ES-I3 (cell line): ENCODE results near the gene ZEB1.

Experiments used
- H3K36me3 ChIP-seq: 2 replicates; pipeline ENCODE4 v1.6.1; 2013; ENCODE audit warnings: mild to moderate bottlenecking, low read length, control low read depth, moderate library complexity; ENCODE audit not compliant: insufficient read depth
- H3K4me1 ChIP-seq: 2 replicates; pipeline ENCODE4 v1.6.1; 2013; ENCODE audit warnings: mild to moderate bottlenecking, control low read depth, low read length; ENCODE audit not compliant: insufficient read depth
- H3K9ac ChIP-seq: 2 replicates; pipeline ENCODE4 v1.6.1; 2013; ENCODE audit warnings: low read depth, mild to moderate bottlenecking, low read length, moderate library complexity
- H3K9me3 ChIP-seq: 2 replicates; pipeline ENCODE4 v1.6.1; 2013; ENCODE audit warnings: mild to moderate bottlenecking, low read length, moderate library complexity; ENCODE audit not compliant: control insufficient read depth, insufficient read depth

Gene ZEB1

DNA sequence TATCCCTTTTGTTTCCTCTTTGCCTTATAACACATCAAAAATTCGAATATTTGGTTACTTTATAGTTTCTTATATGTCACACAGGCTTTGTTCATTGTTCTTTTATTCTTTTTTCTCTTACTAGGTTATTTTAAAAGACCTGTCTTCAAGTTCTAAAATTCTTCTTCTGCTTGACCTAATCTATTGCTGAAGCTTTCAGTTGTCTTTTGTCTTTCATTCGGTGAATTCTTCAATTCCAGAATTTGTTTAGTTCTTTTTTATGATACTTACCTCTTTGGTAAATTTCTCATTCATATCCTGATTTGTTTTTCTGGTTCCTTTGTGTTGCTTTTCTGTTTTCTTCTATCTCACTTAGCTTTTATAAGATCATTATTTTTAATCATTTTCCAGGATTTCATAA is 188.4 kb downstream of the ZEB1 start:
- H3K9ac ChIP-seq: no peak overlapping the region
- H3K36me3 ChIP-seq: no peaks in the 10 kb centered on the region
- H3K9me3 ChIP-seq: no peaks in the 10 kb centered on the region; the same call in 1 of the 2 replicates
- no peaks in the 10 kb centered on the region for H3K4me1 ChIP-seq

DNA sequence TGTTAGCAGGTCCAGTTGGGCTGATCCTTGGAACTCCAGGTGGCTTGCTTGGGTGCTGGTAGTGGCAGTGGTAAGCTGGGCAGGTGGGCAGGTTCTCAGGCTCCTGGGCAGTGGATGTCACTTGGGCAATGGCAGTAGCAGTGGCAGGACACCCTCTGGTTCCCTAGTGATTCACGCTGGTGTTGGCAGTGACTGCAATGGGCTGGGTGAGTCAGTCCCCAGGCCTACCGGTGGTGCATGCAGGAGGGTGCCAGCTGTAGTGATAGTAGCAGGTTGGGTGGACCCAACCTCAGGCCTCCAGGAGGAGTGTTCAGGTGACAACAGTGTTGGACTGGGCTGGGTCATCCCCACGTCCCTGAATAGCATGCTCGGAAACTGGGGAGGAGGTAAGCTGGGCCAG is 189.2 kb downstream of the ZEB1 start:
- Histone ChIP-seq H3K36me3 (no peaks in the 10 kb centered on the region), H3K9me3 (no peaks in the 10 kb centered on the region; the same call in 1 of the 2 replicates), H3K9ac (no peak overlapping the region), H3K4me1 (no peaks in the 10 kb centered on the region)

DNA sequence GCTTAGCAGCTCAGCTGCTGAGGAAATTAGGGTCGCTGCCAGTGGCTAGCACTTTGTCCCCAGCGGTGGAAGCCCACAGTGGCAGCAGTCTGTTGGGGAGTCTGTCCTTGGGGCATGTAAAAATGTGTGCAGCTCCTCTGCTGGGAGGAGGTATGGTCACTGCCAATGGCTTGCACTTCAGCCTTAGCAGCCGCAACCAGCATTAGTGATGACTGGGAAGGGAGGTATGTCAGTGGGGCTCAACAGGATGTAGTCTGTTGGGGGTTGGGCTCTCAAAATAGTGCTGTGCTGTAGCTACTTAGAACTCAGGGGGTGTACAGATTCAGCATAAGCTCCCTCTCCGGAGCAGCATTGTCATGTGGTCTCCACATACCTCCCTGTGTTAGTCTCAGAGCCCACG is 189.9 kb downstream of the ZEB1 start:
- H3K4me1 ChIP-seq: no peaks in the 10 kb centered on the region
- no peaks in the 10 kb centered on the region; the same call in 1 of the 2 replicates for H3K9me3 ChIP-seq
- H3K36me3 ChIP-seq: no peaks in the 10 kb centered on the region
- H3K9ac ChIP-seq: no peak overlapping the region

DNA sequence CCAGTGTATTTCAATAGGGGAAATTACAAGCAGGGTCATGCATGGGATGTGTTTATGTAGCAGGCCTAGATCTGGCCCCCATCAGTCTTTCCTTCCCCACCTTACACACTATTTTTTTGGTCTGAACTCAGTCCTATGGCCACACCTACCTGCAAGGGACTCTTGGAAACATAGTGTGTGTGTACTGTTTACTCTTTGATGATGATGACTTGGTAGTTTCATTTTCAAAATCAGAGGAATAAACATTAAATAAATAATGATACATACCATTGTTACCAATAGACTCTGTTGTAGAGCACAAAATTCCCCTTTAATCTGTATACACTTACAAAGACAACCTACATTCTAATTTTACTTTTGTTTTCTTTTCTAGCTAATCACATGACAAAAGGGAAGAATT is 191.0 kb downstream of the ZEB1 start:
- Histone ChIP-seq H3K9me3 (no peaks in the 10 kb centered on the region; the same call in 1 of the 2 replicates), H3K36me3 (no peaks in the 10 kb centered on the region), H3K4me1 (no peaks in the 10 kb centered on the region), H3K9ac (no peak overlapping the region)

DNA sequence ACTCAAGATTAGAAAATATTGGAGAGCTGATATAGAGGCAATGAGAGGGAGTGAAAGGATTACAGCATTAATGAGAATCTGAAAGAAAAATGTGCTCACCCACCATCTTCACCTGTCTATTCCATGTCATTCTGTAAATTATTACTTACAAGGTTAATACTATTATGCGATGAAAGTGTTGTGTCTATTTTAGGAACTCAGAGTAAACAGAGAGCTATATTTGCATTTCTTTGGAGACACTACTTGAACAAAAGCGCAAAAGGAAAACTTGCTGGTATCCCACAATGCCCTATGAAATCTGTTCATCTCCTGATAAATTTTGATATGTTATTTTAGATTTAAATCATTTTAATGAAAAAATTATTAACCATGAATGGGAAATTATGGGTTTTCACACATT is 196.1 kb downstream of the ZEB1 start:
- Histone ChIP-seq H3K9ac (no peak overlapping the region), H3K36me3 (no peaks in the 10 kb centered on the region; the same call in 1 of the 2 replicates)

DNA sequence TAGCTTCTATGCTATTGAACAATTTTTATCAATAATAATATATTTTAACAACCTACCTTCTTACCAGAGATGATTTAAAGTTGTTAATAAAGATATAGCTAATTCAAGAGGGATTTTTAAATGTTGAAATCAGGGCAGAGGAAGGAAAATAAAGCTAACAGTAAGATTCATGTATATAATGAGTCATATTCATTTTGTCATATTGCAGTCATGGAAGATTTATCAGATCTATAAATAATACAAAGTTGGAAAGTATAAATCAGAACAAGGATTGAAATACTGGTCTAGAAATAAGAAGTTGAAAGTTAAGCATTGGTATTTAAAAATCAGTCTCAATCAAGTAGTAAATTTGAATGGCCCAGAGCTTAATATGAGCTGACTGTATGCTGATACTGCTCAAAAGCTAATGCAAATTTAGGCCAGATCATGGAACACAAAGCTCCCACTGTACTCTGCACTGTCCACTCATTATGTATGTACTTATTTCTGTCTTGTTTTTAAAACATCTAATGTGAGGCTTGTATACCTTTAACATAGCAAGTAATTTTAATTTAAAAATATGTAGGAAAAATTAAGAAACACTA is 196.9 kb downstream of the ZEB1 start:
- H3K36me3 ChIP-seq: no peaks in the 10 kb centered on the region; the same call in 1 of the 2 replicates
- H3K9me3 ChIP-seq: no peaks in the 10 kb centered on the region
- no peak overlapping the region for H3K9ac ChIP-seq

More for the DNA sequence above, 196.1 kb downstream of the ZEB1 start:
- H3K4me1 ChIP-seq: no peaks in the 10 kb centered on the region
- H3K9me3 ChIP-seq: no peaks in the 10 kb centered on the region

DNA sequence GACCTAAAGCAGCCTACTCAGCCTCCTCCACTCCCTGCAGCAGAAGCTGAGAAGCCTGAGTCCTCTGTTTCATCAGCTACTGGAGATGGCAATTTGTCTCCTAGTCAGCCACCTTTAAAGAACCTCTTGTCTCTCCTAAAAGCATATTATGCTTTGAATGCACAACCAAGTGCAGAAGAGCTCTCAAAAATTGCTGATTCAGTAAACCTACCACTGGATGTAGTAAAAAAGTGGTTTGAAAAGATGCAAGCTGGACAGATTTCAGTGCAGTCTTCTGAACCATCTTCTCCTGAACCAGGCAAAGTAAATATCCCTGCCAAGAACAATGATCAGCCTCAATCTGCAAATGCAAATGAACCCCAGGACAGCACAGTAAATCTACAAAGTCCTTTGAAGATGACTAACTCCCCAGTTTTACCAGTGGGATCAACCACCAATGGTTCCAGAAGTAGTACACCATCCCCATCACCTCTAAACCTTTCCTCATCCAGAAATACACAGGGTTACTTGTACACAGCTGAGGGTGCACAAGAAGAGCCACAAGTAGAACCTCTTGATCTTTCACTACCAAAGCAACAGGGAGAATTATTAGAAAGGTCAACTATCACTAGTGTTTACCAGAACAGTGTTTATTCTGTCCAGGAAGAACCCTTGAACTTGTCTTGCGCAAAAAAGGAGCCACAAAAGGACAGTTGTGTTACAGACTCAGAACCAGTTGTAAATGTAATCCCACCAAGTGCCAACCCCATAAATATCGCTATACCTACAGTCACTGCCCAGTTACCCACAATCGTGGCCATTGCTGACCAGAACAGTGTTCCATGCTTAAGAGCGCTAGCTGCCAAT is 202.2 kb downstream of the ZEB1 start:
- Histone ChIP-seq H3K4me1 (no peaks in the 10 kb centered on the region), H3K36me3 (no peaks in the 10 kb centered on the region), H3K9ac (no peak overlapping the region), H3K9me3 (no peaks in the 10 kb centered on the region)

More for the DNA sequence above, 196.9 kb downstream of the ZEB1 start:
- H3K4me1 ChIP-seq: no peaks in the 10 kb centered on the region

DNA sequence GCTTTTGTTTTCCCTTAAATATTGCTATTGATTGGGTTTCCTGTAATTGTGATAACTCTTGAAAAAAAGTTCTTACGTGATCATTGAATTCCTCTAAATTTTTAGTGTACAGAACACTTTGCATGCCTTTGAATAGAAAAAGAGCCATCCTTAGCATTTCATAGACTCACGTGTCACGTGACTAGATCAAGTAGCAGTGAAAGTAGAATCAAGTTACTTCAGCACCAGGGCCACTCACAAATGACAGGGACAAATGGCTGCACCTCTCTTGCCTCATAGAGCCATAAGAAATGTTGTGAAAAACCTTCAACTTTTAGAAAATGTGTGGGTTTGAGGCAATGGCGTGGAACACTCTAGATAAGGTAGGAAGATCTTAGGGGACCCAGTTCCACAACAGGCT is 203.8 kb downstream of the ZEB1 start:
- no peak overlapping the region for H3K9ac ChIP-seq
- no peaks in the 10 kb centered on the region for H3K4me1 ChIP-seq
- H3K36me3 ChIP-seq: no peaks in the 10 kb centered on the region
- H3K9me3 ChIP-seq: no peaks in the 10 kb centered on the region

DNA sequence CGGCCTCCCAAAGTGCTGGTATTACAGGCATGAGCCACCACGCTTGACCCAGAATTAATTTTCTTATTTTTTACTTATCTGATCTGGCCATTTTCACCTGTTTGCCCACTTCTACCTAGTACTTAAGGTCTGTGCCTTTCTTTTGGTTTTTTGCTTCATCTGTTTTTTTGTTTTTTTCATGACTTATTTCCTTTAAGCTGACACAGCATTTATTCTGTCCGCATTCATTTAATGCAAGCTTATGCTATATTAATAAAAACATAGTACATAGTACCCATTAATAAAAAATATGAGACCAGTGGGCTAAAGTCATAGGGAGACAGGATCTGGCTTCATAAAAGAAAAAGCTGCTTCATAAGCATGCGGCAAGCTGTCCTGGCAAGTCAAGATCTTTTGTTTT is 205.4 kb downstream of the ZEB1 start:
- no peaks in the 10 kb centered on the region for H3K9me3 ChIP-seq
- no peaks in the 10 kb centered on the region for H3K4me1 ChIP-seq
- no peak overlapping the region for H3K9ac ChIP-seq
- H3K36me3 ChIP-seq: no peaks in the 10 kb centered on the region

DNA sequence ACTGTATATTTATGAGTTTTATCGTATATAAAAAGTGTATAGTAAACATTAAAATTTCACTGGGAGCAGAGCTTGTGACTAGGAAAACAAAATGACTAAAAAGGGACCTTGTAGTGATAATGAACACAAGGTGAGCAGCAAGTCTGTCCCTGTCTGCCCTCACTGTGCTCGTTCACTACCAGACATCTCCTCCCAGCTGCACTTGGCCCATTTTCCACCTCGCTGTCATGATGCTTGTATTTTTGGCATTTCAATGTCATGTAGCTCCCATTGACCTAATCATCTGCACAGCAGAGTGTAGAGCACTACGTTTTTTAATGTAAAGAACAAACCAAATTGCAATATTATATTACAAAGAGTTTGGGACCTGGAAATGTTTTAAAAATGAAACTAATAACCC is 207.2 kb downstream of the ZEB1 start:
- Histone ChIP-seq H3K4me1 (no peaks in the 10 kb centered on the region), H3K36me3 (no peaks in the 10 kb centered on the region), H3K9me3 (no peaks in the 10 kb centered on the region), H3K9ac (no peak overlapping the region)

DNA sequence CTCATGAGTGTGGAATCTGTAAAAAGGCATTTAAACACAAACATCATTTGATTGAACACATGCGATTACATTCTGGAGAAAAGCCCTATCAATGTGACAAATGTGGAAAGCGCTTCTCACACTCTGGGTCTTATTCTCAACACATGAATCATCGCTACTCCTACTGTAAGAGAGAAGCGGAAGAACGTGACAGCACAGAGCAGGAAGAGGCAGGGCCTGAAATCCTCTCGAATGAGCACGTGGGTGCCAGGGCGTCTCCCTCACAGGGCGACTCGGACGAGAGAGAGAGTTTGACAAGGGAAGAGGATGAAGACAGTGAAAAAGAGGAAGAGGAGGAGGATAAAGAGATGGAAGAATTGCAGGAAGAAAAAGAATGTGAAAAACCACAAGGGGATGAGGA is 207.7 kb downstream of the ZEB1 start:
- Histone ChIP-seq H3K9me3 (no peaks in the 10 kb centered on the region), H3K4me1 (no peaks in the 10 kb centered on the region), H3K9ac (no peak overlapping the region), H3K36me3 (no peaks in the 10 kb centered on the region)

DNA sequence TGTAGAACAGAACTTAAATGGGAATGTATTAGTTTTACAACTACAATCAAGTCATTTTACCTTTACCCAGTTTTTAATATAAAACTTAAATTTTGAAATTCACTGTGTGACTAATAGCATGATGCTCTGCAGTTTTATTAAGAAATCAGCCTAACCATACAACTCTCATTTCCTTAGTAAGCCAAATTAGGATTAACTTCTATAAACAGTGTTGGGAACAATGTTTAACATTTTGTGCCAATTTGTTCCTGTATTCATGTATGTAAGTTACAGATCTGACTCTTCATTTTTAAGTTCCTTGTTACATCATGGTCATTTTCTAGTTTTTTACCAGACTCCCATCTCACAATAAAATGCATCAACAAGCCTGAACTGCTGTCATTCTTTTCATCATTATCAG is 209.8 kb downstream of the ZEB1 start:
- no peaks in the 10 kb centered on the region for H3K4me1 ChIP-seq
- no peak overlapping the region for H3K9ac ChIP-seq
- H3K36me3 ChIP-seq: no peaks in the 10 kb centered on the region
- no peaks in the 10 kb centered on the region for H3K9me3 ChIP-seq

DNA sequence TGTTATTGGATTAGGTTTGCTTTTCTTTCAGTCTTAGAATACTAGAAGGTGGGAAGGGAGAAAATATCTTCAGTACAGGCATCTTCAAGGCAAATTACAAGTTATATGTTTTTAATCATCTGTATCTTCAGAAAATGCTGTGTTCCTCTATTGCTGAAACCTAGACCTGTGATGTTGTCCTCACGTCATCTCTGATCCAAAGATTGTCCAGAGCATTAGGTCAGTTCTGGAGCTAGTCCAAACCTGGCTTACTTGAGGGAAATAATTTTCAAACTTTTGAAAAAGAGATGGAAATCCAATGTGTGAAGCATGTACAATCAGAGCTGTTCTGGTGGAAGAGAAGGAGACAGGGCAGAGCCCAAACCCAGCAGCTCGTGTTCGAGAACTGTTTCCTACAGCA is 217.3 kb downstream of the ZEB1 start:
- Histone ChIP-seq H3K36me3 (no peaks in the 10 kb centered on the region), H3K9ac (no peak overlapping the region), H3K9me3 (no peaks in the 10 kb centered on the region), H3K4me1 (no peaks in the 10 kb centered on the region)

DNA sequence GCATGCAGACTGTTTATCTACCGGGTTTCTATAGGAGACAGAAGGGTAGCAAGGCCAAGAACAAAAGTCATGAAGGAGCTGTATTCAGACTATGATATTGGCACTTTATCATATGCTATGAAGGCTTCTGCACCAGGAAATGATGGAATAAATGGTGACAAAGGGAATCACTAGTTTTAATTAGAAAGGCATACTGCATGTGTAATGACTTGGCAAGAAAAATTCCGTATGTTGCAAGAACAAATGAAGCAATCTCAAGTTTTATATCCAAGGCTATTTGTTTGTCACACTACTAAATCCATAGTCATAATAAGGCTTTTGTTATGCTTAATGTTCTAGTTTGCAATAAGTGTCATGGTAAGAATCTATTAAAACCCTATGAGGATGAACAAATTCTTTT is 230.9 kb downstream of the ZEB1 start:
- Histone ChIP-seq H3K9ac (no peak overlapping the region), H3K36me3 (no peaks in the 10 kb centered on the region), H3K9me3 (no peaks in the 10 kb centered on the region), H3K4me1 (no peaks in the 10 kb centered on the region)

DNA sequence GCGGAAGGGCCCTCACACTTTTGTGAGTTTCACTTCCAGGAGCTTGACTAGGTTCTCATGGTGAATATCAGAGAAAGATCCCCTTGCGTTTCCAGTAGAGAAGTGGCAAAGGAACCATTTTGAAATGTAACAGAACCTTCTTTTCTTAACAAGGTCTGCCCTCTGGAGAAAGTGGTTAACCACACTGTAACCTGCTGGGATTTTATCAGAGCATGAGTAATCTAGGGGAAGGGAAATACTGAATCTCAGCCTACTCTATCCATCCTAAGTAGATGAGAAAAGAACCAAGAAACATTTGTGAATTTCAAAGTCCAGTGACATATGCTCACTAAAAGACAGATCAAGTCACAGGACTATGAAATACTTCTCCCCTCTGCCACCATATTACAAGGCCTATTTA is 235.5 kb downstream of the ZEB1 start:
- Histone ChIP-seq H3K36me3 (no peaks in the 10 kb centered on the region), H3K4me1 (no peaks in the 10 kb centered on the region), H3K9ac (no peak overlapping the region), H3K9me3 (no peaks in the 10 kb centered on the region)
